KOPT-K1 (cell line): ENCODE data around the gene TRIP10.
A peak's percentile ranks its signal among the peaks of the same experiment; 100 is the strongest.
"Not testable (repeated sequence)": the region's sequence is repeated elsewhere in the genome, so short reads cannot be mapped to it uniquely, and the experiment has no call there.

ENCODE experiments used
- H3K27ac ChIP-seq: fragments of 200-600 bp; sonication (generic); 2 replicates; pipeline ENCODE4 v1.5.1; 2016; ENCODE audit warnings: antibody characterized with exemption, mild to moderate bottlenecking, low read depth, low read length; ENCODE audit not compliant: poor library complexity, severe bottlenecking
- H3K36me3 ChIP-seq: fragments of 200-600 bp; sonication (generic); 2 replicates; pipeline ENCODE4 v1.5.1; 2017; ENCODE audit warnings: antibody characterized with exemption, mild to moderate bottlenecking, low read length, moderate library complexity; ENCODE audit not compliant: insufficient read depth
- H3K9me3 ChIP-seq: fragments of 200-600 bp; sonication (generic); 2 replicates; pipeline ENCODE4 v1.5.1; 2017; ENCODE audit warnings: antibody characterized with exemption, low read length, mild to moderate bottlenecking; ENCODE audit not compliant: insufficient read depth, poor library complexity, severe bottlenecking

TRIP10 gene

GRCh38 chr19:6738787-6739389 is 592 bp upstream of the TRIP10 start:
- Histone ChIP-seq H3K36me3 (peaks cover under 1% of the 10 kb centered on the region; the same call in 1 of the 2 replicates), H3K9me3 (no peaks in the 10 kb centered on the region), H3K27ac (peak overlapping the region; percentile 65)

DNA sequence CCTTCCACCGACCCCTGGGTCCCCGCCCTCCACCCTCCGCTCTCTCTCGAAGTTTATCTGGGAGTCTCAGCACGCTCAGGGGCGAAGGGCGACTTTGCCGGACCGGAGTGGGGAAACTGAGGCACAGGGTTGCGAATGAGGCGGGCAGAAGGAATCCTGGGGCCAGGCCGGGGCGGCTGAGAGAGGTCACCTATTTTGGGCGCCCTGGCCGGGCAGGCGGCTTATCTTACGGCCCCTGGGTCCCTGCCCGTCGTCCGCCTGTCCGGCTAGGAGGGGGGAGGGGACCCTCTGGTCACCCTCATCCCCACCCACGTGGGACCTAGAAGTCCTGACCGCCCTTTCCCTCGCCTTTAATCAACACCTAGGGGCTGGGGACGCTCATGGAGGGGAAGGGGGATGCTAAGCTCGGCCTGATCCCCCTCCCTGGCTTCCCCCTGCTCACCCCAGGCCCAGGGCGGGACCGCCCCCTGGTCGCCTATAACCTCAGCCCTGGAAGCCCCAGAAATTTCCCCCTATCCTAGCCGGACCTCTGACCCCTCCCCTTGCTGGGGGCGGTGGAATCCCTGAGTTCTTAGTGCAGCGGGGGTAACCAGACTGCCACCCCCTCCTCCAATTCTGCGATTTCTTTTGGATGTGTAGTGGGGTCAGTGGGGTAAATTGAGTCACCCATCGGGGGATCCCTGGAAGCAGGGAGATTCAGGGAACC is 556 bp downstream of the TRIP10 start:
- Histone ChIP-seq H3K9me3 (no peaks in the 10 kb centered on the region), H3K36me3 (no peaks in the 10 kb centered on the region), H3K27ac (peak overlapping the region; percentile 39)

- no peaks in the 10 kb centered on the region for H3K36me3 ChIP-seq
- no peaks in the 10 kb centered on the region for H3K9me3 ChIP-seq
- no peak overlapping the region for H3K27ac ChIP-seq
These were observed 1.3 kb downstream of the TRIP10 start for GRCh38 chr19:6740589-6741343.

DNA sequence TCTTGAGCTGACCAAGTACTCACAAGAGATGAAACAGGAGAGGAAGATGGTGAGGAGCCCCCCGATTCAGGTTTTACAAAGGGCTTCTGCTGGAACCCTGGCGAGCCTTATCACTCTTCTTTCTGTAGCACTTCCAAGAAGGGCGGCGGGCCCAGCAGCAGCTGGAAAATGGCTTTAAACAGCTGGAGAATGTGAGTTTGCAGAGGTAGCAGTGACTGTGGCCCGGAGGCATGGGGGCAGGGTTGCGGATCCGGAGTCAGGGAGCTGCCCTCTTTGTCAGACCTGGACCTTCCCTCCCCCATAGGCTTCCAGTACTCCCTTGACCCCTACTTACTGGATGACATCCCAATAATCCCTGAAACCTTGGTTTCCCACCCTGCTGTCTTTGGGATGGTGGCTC is 3.6 kb downstream of the TRIP10 start:
- Histone ChIP-seq H3K9me3 (no peaks in the 10 kb centered on the region), H3K27ac (no peak overlapping the region), H3K36me3 (no peaks in the 10 kb centered on the region)

- H3K36me3 ChIP-seq, result no peaks in the 10 kb centered on the region
- no peak overlapping the region for H3K27ac ChIP-seq
- H3K9me3 ChIP-seq, result no peaks in the 10 kb centered on the region
These were observed 4.4 kb downstream of the TRIP10 start for GRCh38 chr19:6743714-6744380.

DNA sequence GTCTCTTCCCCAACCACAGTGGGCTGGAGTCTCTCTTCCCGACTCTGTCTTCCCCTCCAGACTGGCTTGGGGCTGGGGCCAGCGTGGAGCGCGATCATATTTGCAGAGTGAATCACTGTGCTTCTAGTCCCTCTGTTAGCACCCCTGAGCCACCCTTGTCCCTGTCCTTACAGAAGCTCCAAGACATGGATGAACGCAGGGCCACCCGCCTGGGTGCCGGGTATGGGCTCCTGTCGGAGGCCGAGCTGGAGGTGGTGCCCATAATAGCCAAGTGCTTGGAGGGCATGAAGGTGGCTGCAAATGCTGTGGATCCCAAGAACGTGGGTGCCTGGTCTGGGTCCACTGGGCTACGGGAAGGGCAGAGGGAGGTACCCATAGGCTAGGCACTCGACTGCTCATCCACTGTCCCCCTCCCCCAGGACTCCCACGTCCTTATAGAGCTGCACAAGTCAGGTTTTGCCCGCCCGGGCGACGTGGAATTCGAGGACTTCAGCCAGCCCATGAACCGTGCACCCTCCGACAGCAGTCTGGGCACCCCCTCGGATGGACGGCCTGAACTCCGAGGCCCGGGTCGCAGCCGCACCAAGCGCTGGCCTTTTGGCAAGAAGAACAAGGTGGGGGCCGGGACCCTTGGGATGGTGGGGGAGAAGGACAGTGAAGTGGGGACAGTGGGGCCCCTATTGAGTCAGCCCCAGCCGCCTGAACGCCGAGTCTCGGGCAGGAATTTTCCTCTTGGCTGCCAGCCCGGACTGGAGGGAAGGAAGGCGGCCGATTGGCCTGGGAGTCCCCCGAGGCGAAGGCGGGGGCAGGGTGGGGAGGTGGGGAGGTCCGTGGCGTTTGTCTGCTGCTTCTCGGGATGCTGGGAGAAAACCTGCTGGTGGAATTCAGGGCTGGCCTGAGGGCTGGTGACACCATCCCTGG is 5.2 kb downstream of the TRIP10 start:
- no peaks in the 10 kb centered on the region for H3K36me3 ChIP-seq
- no peaks in the 10 kb centered on the region for H3K9me3 ChIP-seq
- no peak overlapping the region for H3K27ac ChIP-seq

DNA sequence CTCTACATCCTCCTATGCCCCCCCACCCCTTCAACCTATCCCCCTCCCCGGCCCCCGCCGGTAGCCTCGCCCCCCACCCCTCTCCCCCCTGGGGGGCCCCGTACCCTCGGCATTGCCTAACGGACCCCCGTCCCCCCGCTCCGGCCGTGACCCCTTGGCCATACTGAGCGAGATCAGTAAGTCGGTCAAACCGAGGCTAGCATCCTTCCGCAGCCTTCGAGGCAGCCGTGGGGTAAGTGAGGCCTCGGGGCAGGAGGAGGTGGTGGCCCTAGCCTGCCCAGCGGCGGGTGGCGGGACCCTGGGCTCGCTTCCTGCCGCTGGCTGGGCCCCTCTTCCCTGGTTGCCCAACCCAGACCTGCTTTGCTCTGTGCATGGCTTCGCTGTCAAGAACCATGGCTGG is 6.5 kb downstream of the TRIP10 start:
- Histone ChIP-seq H3K27ac (no peak overlapping the region), H3K9me3 (no peaks in the 10 kb centered on the region), H3K36me3 (no peaks in the 10 kb centered on the region; the same call in 1 of the 2 replicates)

- not testable (repeated sequence) for H3K36me3 ChIP-seq, H3K9me3 ChIP-seq, H3K27ac ChIP-seq
These were observed 9.1 kb downstream of the TRIP10 start for GRCh38 chr19:6748543-6748942.

GRCh38 chr19:6750062-6750461 is 10.6 kb downstream of the TRIP10 start:
- Histone ChIP-seq H3K36me3 (no peaks in the 10 kb centered on the region; the same call in 1 of the 2 replicates), H3K27ac (no peak overlapping the region)

DNA sequence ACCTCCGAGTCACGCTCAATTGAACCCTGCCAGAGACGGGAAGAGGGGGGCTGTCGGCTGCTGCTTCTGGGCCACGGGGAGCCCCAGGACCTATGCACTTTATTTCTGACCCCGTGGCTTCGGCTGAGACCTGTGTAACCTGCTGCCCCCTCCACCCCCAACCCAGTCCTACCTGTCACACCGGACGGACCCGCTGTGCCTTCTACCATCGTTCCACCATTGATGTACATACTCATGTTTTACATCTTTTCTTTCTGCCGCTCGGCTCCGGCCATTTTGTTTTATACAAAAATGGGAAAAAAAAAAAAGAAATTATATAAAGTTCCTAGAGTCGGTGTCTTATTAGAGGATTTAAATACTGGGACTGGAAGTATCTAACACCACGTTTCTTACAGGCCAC is 11.7 kb downstream of the TRIP10 start:
- Histone ChIP-seq H3K9me3 (no peaks in the 10 kb centered on the region), H3K27ac (no peak overlapping the region), H3K36me3 (no peaks in the 10 kb centered on the region; the same call in 1 of the 2 replicates)

More at GRCh38 chr19:6750062-6750461, 10.6 kb downstream of the TRIP10 start:
- H3K9me3 ChIP-seq, result no peaks in the 10 kb centered on the region

- H3K27ac ChIP-seq, result no peak overlapping the region
- no peaks in the 10 kb centered on the region for H3K9me3 ChIP-seq
- H3K36me3 ChIP-seq, result no peaks in the 10 kb centered on the region; the same call in 1 of the 2 replicates
These were observed 13.0 kb downstream of the TRIP10 start for GRCh38 chr19:6752256-6753177.

- Histone ChIP-seq H3K27ac (no peak overlapping the region), H3K9me3 (no peaks in the 10 kb centered on the region), H3K36me3 (no peaks in the 10 kb centered on the region; the same call in 1 of the 2 replicates)
These were observed 13.9 kb downstream of the TRIP10 start for GRCh38 chr19:6753178-6754031.

GRCh38 chr19:6754136-6754535 is 14.7 kb downstream of the TRIP10 start:
- Histone ChIP-seq H3K9me3 (no peaks in the 10 kb centered on the region), H3K36me3 (no peaks in the 10 kb centered on the region; the same call in 1 of the 2 replicates), H3K27ac (no peak overlapping the region)
